ENCODE measurements around the gene MAB21L1. TPM values are rescaled to one million over a fixed set of nuclear protein-coding genes. Genes with fewer than 3 reads are reported as not detected.

Gene MAB21L1
- total RNA-seq, 1 experiment from 2014 or later = 0.36 TPM

- Histone ChIP-seq H3K9me3 (no peaks in the 10 kb centered on the region), H3K4me3 (no peak overlapping the region), H3K27me3 (peaks cover 18% of the 10 kb centered on the region), H3K36me3 (no peaks in the 10 kb centered on the region)
- no peak for DNase-seq
Measured at GRCh38 chr13:35470671-35471661, 5.5 kb downstream of the MAB21L1 start.

- Histone ChIP-seq H3K4me3 (no peak overlapping the region), H3K27me3 (peaks cover 13% of the 10 kb centered on the region), H3K36me3 (no peaks in the 10 kb centered on the region), H3K9me3 (no peaks in the 10 kb centered on the region)
- no peak for DNase-seq
Measured at GRCh38 chr13:35469806-35470525, 6.5 kb downstream of the MAB21L1 start.

GRCh38 chr13:35468195-35468594, 8.3 kb downstream of the MAB21L1 start:
- DNase-seq = no peak
- Histone ChIP-seq H3K27me3 (no peaks in the 10 kb centered on the region), H3K36me3 (no peaks in the 10 kb centered on the region), H3K4me3 (no peak overlapping the region), H3K9me3 (no peaks in the 10 kb centered on the region)

- no peak for DNase-seq
- no peak overlapping the region for H3K4me3 ChIP-seq
- no peaks in the 10 kb centered on the region for H3K9me3 ChIP-seq
- H3K27me3 ChIP-seq = no peaks in the 10 kb centered on the region
- no peaks in the 10 kb centered on the region for H3K36me3 ChIP-seq
Measured at GRCh38 chr13:35465371-35465770, 11.1 kb downstream of the MAB21L1 start.

- no peak overlapping the region for H3K4me3 ChIP-seq
- no peak for DNase-seq
- no peaks in the 10 kb centered on the region for H3K9me3 ChIP-seq
Measured at GRCh38 chr13:35460061-35460460, 16.4 kb downstream of the MAB21L1 start.

GRCh38 chr13:35457258-35457657, 19.2 kb downstream of the MAB21L1 start:
- Histone ChIP-seq H3K9me3 (no peaks in the 10 kb centered on the region), H3K4me3 (no peak overlapping the region), H3K27me3 (no peaks in the 10 kb centered on the region), H3K36me3 (no peaks in the 10 kb centered on the region)
- no peak for DNase-seq

More at GRCh38 chr13:35460061-35460460, 16.4 kb downstream of the MAB21L1 start:
- H3K36me3 ChIP-seq = no peaks in the 10 kb centered on the region
- no peaks in the 10 kb centered on the region for H3K27me3 ChIP-seq

GRCh38 chr13:35455022-35455421, 21.5 kb downstream of the MAB21L1 start:
- Histone ChIP-seq H3K9me3 (no peaks in the 10 kb centered on the region), H3K4me3 (no peak overlapping the region), H3K36me3 (no peaks in the 10 kb centered on the region), H3K27me3 (no peaks in the 10 kb centered on the region)
- no peak for DNase-seq

- H3K36me3 ChIP-seq = no peaks in the 10 kb centered on the region
- no peaks in the 10 kb centered on the region for H3K9me3 ChIP-seq
- no peaks in the 10 kb centered on the region for H3K27me3 ChIP-seq
- no peak overlapping the region for H3K4me3 ChIP-seq
- no peak for DNase-seq
Measured at GRCh38 chr13:35449821-35450220, 26.7 kb downstream of the MAB21L1 start.

GRCh38 chr13:35448465-35448864, 28.0 kb downstream of the MAB21L1 start:
- Histone ChIP-seq H3K27me3 (no peaks in the 10 kb centered on the region), H3K36me3 (no peaks in the 10 kb centered on the region), H3K9me3 (no peaks in the 10 kb centered on the region), H3K4me3 (no peak overlapping the region)
- DNase-seq = no peak
